ENCODE results near the gene SNX8.

DNA sequence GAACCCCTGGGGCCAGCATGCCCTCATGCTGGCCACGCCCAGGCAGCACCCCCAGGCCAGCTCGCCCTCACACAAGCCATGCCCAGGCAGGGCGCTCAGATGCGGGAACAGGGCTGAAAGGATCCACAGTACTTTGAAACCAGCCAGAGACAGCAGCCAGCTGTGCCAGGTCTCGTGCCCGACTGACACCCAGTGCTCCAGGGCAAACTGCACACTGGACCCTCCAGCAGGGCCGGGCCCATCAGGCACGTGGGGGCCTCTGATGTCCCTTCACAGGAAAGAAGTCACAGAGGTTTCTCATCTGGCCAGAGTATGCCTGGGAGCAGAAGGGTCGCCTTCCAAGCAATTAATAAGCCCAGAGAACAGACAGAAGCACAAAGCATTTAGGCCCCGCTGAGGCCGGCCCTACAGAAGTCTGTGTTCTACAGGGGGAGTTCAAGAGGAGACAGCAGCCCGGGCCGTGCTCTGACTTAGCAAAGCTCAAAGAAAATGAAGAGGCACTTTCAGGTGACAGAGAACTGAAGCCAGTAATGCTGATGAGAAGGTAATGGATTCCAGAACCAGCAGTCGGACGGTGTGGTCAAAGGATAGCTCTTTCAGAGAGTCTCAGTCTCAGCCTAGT lies 102.9 kb downstream of the SNX8 start:
- TF ChIP-seq, protein P1, sequence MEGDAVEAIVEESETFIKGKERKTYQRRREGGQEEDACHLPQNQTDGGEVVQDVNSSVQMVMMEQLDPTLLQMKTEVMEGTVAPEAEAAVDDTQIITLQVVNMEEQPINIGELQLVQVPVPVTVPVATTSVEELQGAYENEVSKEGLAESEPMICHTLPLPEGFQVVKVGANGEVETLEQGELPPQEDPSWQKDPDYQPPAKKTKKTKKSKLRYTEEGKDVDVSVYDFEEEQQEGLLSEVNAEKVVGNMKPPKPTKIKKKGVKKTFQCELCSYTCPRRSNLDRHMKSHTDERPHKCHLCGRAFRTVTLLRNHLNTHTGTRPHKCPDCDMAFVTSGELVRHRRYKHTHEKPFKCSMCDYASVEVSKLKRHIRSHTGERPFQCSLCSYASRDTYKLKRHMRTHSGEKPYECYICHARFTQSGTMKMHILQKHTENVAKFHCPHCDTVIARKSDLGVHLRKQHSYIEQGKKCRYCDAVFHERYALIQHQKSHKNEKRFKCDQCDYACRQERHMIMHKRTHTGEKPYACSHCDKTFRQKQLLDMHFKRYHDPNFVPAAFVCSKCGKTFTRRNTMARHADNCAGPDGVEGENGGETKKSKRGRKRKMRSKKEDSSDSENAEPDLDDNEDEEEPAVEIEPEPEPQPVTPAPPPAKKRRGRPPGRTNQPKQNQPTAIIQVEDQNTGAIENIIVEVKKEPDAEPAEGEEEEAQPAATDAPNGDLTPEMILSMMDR (IDR thresholded peaks at IDR 0.05), result no peak
- TF ChIP-seq POLR2A (IDR thresholded peaks at IDR 0.05), result no peak
